Activated T-cell treated with anti-CD3 and anti-CD28 coated beads, Interleukin-2, amount 50 U/mL, for 24 hours (primary cell): ENCODE data around the gene MEPCE.
"Not testable (repeated sequence)": the region's sequence is repeated elsewhere in the genome, so short reads cannot be mapped to it uniquely, and the experiment has no call there.

Experiments
- DNase-seq: peaks from one replicate; pipeline ENCODE4 v3.0.0-alpha.2; 2020
- H3K27ac Mint-ChIP-seq: 2 replicates; pipeline ENCODE4 v1.8.0; 2020; ENCODE audit warnings: mild to moderate bottlenecking, mixed read lengths
- H3K27me3 Mint-ChIP-seq: 2 replicates; pipeline ENCODE4 v1.8.0; 2020; ENCODE audit warnings: mixed read lengths
- H3K36me3 Mint-ChIP-seq: 2 replicates; pipeline ENCODE4 v1.8.0; 2020; ENCODE audit warnings: low read depth, mixed read lengths
- H3K4me1 Mint-ChIP-seq: 2 replicates; pipeline ENCODE4 v1.8.0; 2020; ENCODE audit warnings: low read depth, mixed read lengths
- H3K4me3 Mint-ChIP-seq: 2 replicates; pipeline ENCODE4 v1.8.0; 2020; ENCODE audit warnings: mild to moderate bottlenecking, moderate library complexity, mixed read lengths
- H3K9me3 Mint-ChIP-seq: 2 replicates; pipeline ENCODE4 v1.8.0; 2020; ENCODE audit warnings: mixed read lengths

The MEPCE gene

GRCh38 chr7:100429637-100430492, at the start of gene MEPCE:
Gene MEPCE, plus strand, starts transcription at chr7:100429831. Its CDS starts 188 bp downstream, at chr7:100430019.
- Mint-ChIP-seq H3K27me3 (peaks cover 4% of the 10 kb centered on the region), H3K4me1 (peaks cover 54% of the 10 kb centered on the region), H3K27ac (peak within 1 kb of the TSS; percentile 100), H3K36me3 (peaks cover 65% of the 10 kb centered on the region), H3K9me3 (no peaks in the 10 kb centered on the region), H3K4me3 (peak within 1 kb of the TSS; percentile 97)
- peak; percentile 98 for DNase-seq

GRCh38 chr7:100380196-100380595, 49.4 kb upstream of the MEPCE start:
- H3K27ac Mint-ChIP-seq = no peak overlapping the region
- DNase-seq = no peak
- H3K36me3 Mint-ChIP-seq = no peaks in the 10 kb centered on the region
- peaks cover 11% of the 10 kb centered on the region for H3K4me1 Mint-ChIP-seq
- no peaks in the 10 kb centered on the region for H3K27me3 Mint-ChIP-seq
- H3K4me3 Mint-ChIP-seq = no peak overlapping the region
- no peaks in the 10 kb centered on the region for H3K9me3 Mint-ChIP-seq

- not testable (repeated sequence) for H3K27ac Mint-ChIP-seq, H3K27me3 Mint-ChIP-seq, H3K36me3 Mint-ChIP-seq, H3K4me3 Mint-ChIP-seq, H3K9me3 Mint-ChIP-seq, DNase-seq
- H3K4me1 Mint-ChIP-seq = peaks cover 11% of the 10 kb centered on the region
Measured at GRCh38 chr7:100381531-100382233, 47.9 kb upstream of the MEPCE start.

- not testable (repeated sequence) for DNase-seq, H3K9me3 Mint-ChIP-seq, H3K36me3 Mint-ChIP-seq, H3K27ac Mint-ChIP-seq, H3K4me3 Mint-ChIP-seq, H3K27me3 Mint-ChIP-seq
- peaks cover 11% of the 10 kb centered on the region for H3K4me1 Mint-ChIP-seq
Measured at GRCh38 chr7:100382234-100382853, 47.3 kb upstream of the MEPCE start.

- Mint-ChIP-seq H3K4me1 (peaks cover 11% of the 10 kb centered on the region), H3K4me3 (no peak overlapping the region), H3K36me3 (no peaks in the 10 kb centered on the region), H3K27me3 (peaks cover 5% of the 10 kb centered on the region), H3K9me3 (no peaks in the 10 kb centered on the region), H3K27ac (no peak overlapping the region)
- DNase-seq = no peak
Measured at GRCh38 chr7:100384628-100385294, 44.9 kb upstream of the MEPCE start.

- Mint-ChIP-seq H3K4me1 (peaks cover 11% of the 10 kb centered on the region), H3K27ac (no peak overlapping the region), H3K4me3 (no peak overlapping the region), H3K9me3 (no peaks in the 10 kb centered on the region), H3K27me3 (peaks cover 14% of the 10 kb centered on the region), H3K36me3 (no peaks in the 10 kb centered on the region)
- no peak for DNase-seq
Measured at GRCh38 chr7:100386940-100387339, 42.7 kb upstream of the MEPCE start.

GRCh38 chr7:100387695-100388094, 41.9 kb upstream of the MEPCE start:
- H3K36me3 Mint-ChIP-seq = no peaks in the 10 kb centered on the region
- no peak overlapping the region for H3K4me3 Mint-ChIP-seq
- no peak for DNase-seq
- peaks cover 19% of the 10 kb centered on the region for H3K27me3 Mint-ChIP-seq
- H3K27ac Mint-ChIP-seq = no peak overlapping the region
- peaks cover 7% of the 10 kb centered on the region for H3K4me1 Mint-ChIP-seq
- no peaks in the 10 kb centered on the region for H3K9me3 Mint-ChIP-seq

GRCh38 chr7:100389437-100390088, 40.1 kb upstream of the MEPCE start:
- no peaks in the 10 kb centered on the region for H3K9me3 Mint-ChIP-seq
- H3K4me3 Mint-ChIP-seq = no peak overlapping the region
- H3K36me3 Mint-ChIP-seq = no peaks in the 10 kb centered on the region
- DNase-seq = no peak
- H3K4me1 Mint-ChIP-seq = peaks cover 6% of the 10 kb centered on the region
- no peak overlapping the region for H3K27ac Mint-ChIP-seq
- H3K27me3 Mint-ChIP-seq = peaks cover 19% of the 10 kb centered on the region

GRCh38 chr7:100390286-100391009, 39.2 kb upstream of the MEPCE start:
- Mint-ChIP-seq H3K27me3 (peaks cover 19% of the 10 kb centered on the region), H3K36me3 (no peaks in the 10 kb centered on the region), H3K4me3 (no peak overlapping the region), H3K4me1 (peaks cover 3% of the 10 kb centered on the region), H3K27ac (no peak overlapping the region), H3K9me3 (no peaks in the 10 kb centered on the region)
- DNase-seq = no peak

GRCh38 chr7:100393233-100393905, 36.3 kb upstream of the MEPCE start:
- peaks cover 19% of the 10 kb centered on the region for H3K27me3 Mint-ChIP-seq
- H3K9me3 Mint-ChIP-seq = no peaks in the 10 kb centered on the region
- no peak overlapping the region for H3K4me3 Mint-ChIP-seq
- no peaks in the 10 kb centered on the region for H3K36me3 Mint-ChIP-seq
- DNase-seq = no peak
- H3K4me1 Mint-ChIP-seq = peaks cover 25% of the 10 kb centered on the region
- H3K27ac Mint-ChIP-seq = no peak overlapping the region

- Mint-ChIP-seq H3K4me3 (no peak overlapping the region), H3K27ac (no peak overlapping the region), H3K9me3 (no peaks in the 10 kb centered on the region), H3K4me1 (peaks cover 28% of the 10 kb centered on the region), H3K27me3 (peaks cover 22% of the 10 kb centered on the region), H3K36me3 (no peaks in the 10 kb centered on the region)
- DNase-seq = no peak
Measured at GRCh38 chr7:100394077-100394476, 35.6 kb upstream of the MEPCE start.

- peaks cover 8% of the 10 kb centered on the region for H3K27me3 Mint-ChIP-seq
Measured at GRCh38 chr7:100396421-100396982, 33.1 kb upstream of the MEPCE start.

More at GRCh38 chr7:100396421-100396982, 33.1 kb upstream of the MEPCE start:
- no peaks in the 10 kb centered on the region for H3K36me3 Mint-ChIP-seq
- peak overlapping the region; percentile 86 for H3K27ac Mint-ChIP-seq
- H3K4me3 Mint-ChIP-seq = peak overlapping the region; percentile 30
- H3K9me3 Mint-ChIP-seq = no peaks in the 10 kb centered on the region
- peak; percentile 55 for DNase-seq
- peaks cover 28% of the 10 kb centered on the region for H3K4me1 Mint-ChIP-seq
